HEK293 (cell line): Measurements from ENCODE around the gene CPEB2.
A peak's percentile ranks its signal among the peaks of the same experiment; 100 is the strongest.

Source experiments
- CTCF ChIP-seq: fragments of 450-650 bp; formaldehyde crosslinking; IDR thresholded peaks from 2 replicates; pipeline ENCODE4 v1.5.1; 2016; ENCODE audit warnings: missing biosample characterization, missing genetic modification characterization
- HOXC10 ChIP-seq: sonication (generic); formaldehyde crosslinking; IDR thresholded peaks from 2 replicates; pipeline ENCODE4 v1.8.1; 2023; ENCODE audit warnings: mild to moderate bottlenecking, missing genetic modification reagents
- RBAK ChIP-seq: fragments of 450-650 bp; formaldehyde crosslinking; IDR thresholded peaks from 2 replicates; pipeline ENCODE4 v1.5.1; 2016; ENCODE audit warnings: missing biosample characterization, missing genetic modification characterization
- YY1 ChIP-seq: fragments of 450-650 bp; formaldehyde crosslinking; IDR thresholded peaks from 2 replicates; pipeline ENCODE4 v1.5.1; 2018; ENCODE audit warnings: missing biosample characterization, missing genetic modification characterization
- ZBTB17 ChIP-seq: fragments of 450-650 bp; formaldehyde crosslinking; IDR thresholded peaks from 2 replicates; pipeline ENCODE4 v1.5.1; 2016; ENCODE audit warnings: missing biosample characterization, missing genetic modification characterization
- ZBTB8A ChIP-seq: fragments of 450-650 bp; formaldehyde crosslinking; IDR thresholded peaks from 2 replicates; pipeline ENCODE4 v1.5.1; 2016; ENCODE audit warnings: missing biosample characterization, missing genetic modification characterization
- ZNF398 ChIP-seq: fragments of 450-650 bp; formaldehyde crosslinking; IDR thresholded peaks from 2 replicates; pipeline ENCODE4 v1.5.1; 2017; ENCODE audit warnings: missing biosample characterization, missing genetic modification characterization
- ZNF596 ChIP-seq: fragments of 450-650 bp; IDR thresholded peaks from 2 replicates; pipeline ENCODE4 v1.5.0; 2018; ENCODE audit warnings: missing biosample characterization, mild to moderate bottlenecking, missing genetic modification characterization, moderate library complexity

GRCh38 chr4:15001869-15002658 lies at the start of gene CPEB2:
- TF ChIP-seq ZNF596 (no peak), ZBTB8A (tag by site-specific recombination) (no peak; the same call in none of the 2 replicates), RBAK (tag by site-specific recombination) (no peak), ZBTB17 (no peak), CTCF (peak; percentile 31; the same call in 1 of the 2 replicates), ZNF398 (tag by site-specific recombination) (no peak), HOXC10 (no peak), YY1 (tag by site-specific recombination) (no peak)
